Frontal cortex (tissue), 4 donors: Measurements from ENCODE around the gene BACE1. TPM values are rescaled to one million over a fixed set of nuclear protein-coding genes. Genes with fewer than 3 reads are reported as not detected.
"Not testable (repeated sequence)": the region's sequence is repeated elsewhere in the genome, so short reads cannot be mapped to it uniquely, and the experiment has no call there.

Source experiments
- DNase-seq, 2 donors: peaks; one replicate each; pipeline ENCODE4 v3.0.0; 2012; ENCODE audit warnings: low spot score in 2 of 2
- FAIRE-seq: peaks from 2 replicates; lab custom pipeline; 2012; peaks lifted over from hg19 to GRCh38; lab: Jason Lieb, UNC
- total RNA-seq: library from RNA; depleted of rRNA; stranded (reverse); fragments of >200 nt; gene quantifications from one replicate; pipeline ENCODE4 v1.2.3, GENCODE V29; 2014
- donor health status: control.
- donor health status: control.
- donor health status: control.

Gene BACE1
- 21.2 TPM for total RNA-seq

DNA sequence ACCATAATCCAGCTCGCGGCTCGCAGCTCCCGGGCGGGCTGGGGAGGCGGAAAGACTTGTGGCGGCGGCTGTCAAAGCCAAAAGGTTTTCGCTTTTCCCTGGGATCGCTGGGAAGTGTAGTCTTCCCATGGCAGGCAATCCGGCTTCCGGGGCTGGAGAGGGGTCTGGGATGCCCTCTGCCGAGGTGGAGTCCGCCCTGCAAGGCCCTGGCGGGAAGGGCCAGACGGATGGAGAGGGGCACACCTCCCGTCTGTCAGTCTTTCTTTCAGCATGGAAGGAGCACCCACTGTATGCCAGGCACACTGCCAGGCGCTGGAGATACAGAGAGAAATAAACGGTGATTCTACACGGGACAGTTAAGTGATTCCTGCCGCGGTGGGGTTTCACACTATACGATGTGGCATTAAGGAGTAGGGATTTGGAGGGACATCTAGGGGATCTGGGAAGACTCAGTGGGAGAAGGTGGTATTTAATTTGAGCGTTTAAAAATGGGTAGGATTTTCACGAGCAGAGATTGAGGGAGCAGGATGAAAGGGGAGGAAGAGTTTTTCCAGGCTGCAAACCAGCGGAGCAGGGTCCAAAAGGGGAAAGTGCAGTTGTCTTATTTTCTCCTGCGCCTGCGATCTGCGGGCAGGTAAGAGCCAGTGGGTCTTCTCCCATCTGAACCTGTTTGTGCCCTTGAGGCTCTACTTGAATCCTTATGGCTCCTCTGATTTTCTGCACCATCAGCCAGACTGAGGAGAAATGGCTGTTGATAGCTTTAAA lies at the start of gene BACE1:
TSS of gene BACE1 (minus strand) at position 60 of the 765 bp plus-strand sequence. CDS start 461 bp downstream, outside the sequence.
- no peak for FAIRE-seq
- DNase-seq, result peak; percentile 89 to 90

- FAIRE-seq, result no peak
- no peak for DNase-seq
Measured at GRCh38 chr11:117361432-117361831, 45.4 kb upstream of the BACE1 start.

DNA sequence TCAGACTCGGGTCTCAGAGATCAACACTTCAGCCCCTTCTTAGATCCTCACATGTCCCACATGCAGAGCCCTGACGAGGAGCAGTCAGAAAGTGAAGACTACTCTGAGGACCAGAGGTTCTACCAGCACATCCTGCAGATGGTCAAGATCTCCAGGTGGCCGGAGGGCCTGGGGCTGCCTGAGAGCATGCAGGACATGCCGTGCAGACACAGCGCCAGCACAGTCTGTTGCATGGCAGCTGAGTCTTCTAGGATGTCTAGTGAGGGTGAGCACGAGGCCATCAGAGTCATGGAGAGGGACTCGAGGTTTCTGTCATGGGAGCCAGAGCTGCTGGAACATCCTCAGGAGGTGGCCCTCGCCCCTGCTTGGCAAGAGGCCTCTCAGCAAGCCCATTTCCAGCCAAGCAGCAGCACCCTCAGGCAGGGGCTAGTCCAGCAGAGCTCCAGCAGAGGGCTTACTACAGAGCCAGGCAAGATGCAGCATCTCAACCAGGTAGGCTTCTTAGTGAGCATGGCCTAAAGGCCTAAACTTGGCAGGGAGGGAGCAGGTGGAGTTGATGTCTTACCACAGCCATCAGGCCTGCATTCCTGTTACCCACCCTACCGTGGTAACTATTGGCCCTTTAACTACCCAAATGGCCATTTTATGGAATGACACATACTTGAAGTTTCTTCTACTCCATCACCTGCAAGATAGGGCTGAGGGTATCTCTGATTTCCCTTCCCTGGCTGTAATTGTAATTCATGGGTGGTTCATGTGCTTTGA lies 40.3 kb upstream of the BACE1 start:
- no peak for FAIRE-seq
- no peak for DNase-seq

DNA sequence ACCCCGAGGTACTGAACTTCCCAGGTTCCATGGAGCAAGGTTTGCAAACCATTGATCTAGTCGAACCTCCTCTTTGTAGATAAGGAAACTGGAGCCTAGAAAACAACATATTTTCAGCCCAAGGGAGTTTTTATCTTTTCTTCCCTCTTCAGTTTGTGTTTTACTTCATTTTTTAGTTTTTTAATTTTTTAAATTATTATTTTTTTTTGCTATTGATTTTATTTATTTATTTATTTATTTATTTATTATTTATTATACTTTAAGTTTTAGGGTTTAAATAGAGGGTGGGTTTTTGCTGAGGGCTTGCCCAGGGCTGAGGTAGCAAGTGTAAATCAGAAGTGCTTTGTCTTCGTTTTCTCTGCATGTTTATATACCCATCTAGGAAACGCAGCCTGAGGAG lies 38.5 kb upstream of the BACE1 start:
- FAIRE-seq, result peak; percentile 63
- DNase-seq, result no peak

DNA sequence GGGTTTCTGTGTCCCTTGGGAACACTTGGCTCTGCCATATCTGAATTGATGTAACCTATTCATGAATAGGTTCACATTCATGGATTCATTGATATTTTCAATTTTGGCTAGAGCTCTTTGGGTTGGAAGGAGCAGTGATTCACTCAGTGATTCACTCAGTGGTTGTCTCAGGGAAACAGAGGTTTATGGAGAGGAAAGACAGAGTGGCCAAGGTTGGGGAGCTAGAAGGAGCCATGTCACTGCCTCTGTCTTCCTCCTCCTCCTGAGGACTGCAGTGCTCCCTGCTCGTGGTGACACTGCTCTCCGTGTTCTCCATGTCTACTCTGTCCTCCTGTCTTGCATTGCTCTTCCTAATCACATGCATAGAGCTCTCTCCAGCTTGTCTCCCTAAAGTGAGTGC lies 29.0 kb upstream of the BACE1 start:
- no peak for FAIRE-seq
- DNase-seq, result no peak

DNA sequence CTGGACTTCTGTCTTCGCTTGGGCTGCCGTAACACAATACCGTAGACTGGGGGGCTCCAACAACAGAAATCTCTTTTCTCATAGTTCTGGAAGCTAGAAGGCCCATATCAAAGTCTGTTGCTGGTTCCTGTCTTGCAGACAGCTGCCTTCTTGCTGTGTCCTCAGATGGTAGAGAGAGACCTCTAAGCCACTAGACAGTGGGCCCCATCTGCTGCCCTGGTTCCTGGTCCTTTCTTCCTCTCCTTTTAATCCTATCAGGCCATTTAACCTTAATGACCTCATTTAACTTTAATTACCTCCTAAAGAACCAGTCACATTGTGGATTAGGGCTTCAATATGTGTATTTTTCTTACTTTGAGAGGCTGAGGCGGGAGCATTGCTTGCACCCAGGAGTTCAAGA lies 21.0 kb upstream of the BACE1 start:
- no peak for DNase-seq

DNA sequence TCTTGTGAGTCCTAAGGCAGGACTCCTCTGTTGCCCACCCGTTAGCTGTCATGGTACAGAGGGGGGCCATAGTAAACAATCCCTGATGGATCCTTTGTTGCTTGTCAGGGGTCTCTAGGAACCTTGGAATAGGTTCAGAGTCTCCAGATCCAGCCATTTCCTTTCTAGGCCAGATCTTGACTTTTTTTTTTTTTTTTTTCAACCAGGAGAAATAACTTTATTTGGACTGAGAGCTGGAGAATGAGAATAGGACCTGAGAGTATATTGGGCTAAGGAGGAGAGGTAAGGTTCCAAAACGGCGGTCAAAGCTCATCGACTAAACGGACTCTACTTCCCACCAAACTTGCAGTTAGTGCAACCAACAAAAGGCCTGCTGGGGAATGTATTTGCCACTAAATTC lies 19.3 kb upstream of the BACE1 start:
- DNase-seq, result no peak
- no peak for FAIRE-seq

More for the DNA sequence above, 21.0 kb upstream of the BACE1 start:
- FAIRE-seq, result no peak

GRCh38 chr11:117334896-117335295 lies 18.8 kb upstream of the BACE1 start:
- no peak for FAIRE-seq
- DNase-seq, result no peak

GRCh38 chr11:117333917-117334316 lies 17.9 kb upstream of the BACE1 start:
- FAIRE-seq, result no peak
- no peak for DNase-seq

DNA sequence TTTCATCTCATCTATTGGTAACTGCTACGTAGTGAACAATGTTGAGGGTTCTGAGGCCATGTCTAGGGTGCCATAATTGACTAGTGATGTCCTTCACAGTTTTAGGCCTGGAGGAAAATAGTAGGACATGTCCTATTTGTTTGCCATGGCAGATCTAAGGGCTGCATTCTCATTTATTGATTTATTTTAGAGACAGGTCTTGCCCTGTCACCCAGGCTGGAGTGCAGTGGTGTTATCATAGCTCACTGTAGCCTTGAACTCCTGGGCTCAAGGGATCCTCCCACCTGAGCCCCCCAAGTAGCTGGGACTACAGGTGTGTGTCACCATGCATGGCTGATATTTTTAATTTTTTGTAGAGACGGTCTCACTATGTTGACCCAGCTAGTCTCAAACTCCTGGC lies 16.8 kb upstream of the BACE1 start:
- DNase-seq (no peak), FAIRE-seq (no peak)

DNA sequence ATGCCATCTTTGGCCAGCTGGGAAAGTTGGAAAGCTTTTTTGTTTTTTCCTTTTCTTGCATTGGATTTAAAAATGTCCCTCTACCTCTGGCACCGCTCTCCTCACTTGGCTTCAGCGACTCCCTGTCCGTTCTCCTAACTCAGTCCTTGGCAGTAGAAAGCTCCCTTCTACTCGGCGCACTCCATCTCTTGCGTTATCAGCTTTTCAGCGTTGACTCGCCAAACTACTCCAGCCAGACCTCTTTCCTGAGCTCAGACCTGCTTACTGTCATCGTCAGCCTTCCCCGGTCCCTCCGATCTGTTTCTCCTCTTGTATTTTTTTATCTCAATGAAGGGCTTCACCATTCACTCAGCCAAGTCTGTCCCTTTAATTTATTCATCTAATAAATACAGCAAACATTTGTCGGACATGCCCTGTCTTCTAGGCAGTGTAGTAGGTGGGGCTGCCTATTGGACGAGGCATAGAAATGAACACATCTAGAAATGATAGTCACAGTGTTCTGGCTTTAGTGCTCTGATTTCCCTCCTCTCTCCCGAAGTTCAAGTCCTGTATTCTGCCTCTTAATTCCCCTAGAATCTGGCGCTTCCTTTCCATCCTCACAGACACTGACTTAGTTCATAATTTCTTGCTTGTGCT lies 12.4 kb upstream of the BACE1 start:
- DNase-seq (no peak), FAIRE-seq (no peak)

DNA sequence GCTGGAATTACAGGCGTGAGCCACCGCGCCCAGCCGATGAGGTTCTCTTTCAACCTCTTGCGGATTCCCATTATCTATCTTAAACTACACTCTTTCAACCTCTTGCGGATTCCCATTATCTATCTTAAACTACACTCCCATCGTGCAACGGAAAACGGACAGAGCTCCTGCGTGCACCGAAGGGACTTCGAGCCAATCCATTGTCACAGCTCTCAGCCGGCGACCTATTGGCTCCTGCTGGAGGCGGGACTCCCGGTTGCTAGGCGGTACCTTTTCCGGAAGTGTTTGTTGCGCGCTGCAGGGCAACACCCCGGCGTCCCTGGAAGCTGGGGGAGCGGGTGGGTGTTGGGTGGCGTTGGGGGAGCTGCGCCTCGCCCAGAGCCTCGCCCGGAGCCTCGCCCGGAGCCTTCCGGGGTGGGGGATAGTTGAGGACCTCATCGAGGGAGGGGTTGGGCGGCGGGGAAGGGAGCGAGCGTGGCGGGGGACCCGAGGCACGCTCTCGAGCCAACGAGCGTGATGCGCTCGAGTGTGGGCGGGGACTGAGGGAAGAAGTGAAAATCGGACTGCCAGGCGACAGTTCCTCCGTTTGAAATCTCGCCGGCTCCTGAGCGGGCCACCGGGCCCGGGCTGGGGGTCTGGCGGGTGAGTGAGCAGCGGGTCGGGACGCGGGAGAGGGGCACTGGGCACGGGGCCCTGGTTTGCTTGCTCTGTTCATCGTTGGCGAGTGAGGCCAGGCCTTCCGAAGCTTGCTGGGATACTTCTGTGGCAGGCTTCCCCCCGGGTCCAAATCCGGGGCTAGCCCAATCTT lies 11.7 kb upstream of the BACE1 start, which contains the start of gene CEP164:
TSS of gene CEP164 (plus strand) at position 288 of the 808 bp plus-strand sequence. CDS start 10,733 bp downstream, outside the sequence.
- DNase-seq (peak; percentile 92 to 97), FAIRE-seq (peak; percentile 64)

- DNase-seq, FAIRE-seq: not testable (repeated sequence)
Measured at GRCh38 chr11:117327255-117327566, 11.2 kb upstream of the BACE1 start.

DNA sequence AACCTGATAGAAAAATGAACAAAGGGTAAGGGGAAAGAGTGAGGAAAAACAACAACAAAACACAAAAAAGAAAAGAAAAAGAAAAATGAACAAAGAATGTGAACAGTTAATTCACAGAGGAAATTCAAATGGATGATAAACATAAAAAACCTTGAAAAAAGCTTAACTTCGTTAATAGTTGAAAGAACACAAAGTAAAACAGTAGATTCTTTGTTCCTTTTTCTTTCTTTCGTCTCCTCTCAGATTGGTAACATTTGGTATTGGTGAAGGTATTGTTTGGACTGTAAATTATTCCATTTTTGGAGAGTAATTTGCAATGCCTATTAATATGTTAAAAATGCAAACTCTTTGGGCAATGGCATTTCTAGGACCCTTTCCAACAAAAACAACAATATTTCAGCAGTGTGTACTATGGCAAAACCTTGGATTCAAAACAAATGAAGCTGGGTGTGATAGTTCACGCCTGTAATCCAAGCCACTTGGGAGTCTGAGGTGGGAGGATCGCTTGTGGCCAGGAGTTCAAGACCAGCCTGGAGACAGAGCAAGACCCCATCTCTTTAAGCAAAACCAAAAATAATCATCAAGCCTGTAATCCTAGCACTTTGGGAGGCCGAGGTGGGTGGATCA lies 3.3 kb upstream of the BACE1 start:
- no peak for DNase-seq
- FAIRE-seq, result no peak

DNA sequence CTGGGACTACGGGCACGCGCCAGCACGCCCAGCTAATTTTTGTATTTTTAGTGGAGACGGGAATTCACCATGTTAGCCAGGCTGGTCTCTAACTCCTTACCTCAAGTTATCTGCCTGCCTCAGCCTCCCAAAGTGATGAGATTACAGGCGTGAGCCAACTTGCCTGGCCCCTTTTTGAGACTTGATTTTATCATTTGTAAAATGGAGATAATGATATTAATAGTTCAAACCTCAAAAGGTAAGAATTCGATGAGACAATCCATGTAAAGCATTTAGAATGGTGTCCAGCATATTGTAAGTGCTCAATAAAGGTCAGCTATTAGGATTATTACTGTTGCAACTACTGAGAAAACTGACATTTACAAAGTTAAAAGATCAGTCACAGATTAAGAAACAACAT lies 2.7 kb upstream of the BACE1 start:
- no peak for DNase-seq
- no peak for FAIRE-seq

- no peak for FAIRE-seq
- peak in 1 of 2 donors; percentile 45 for DNase-seq
Measured at GRCh38 chr11:117315285-117316196, 515 bp downstream of the BACE1 start.

GRCh38 chr11:117314840-117315239 lies 1.2 kb downstream of the BACE1 start:
- DNase-seq (no peak), FAIRE-seq (no peak)
